Central memory CD8-positive, alpha-beta T cell (primary cell): Measurements from ENCODE around the gene DARS2.
"Not testable (repeated sequence)": the region's sequence is repeated elsewhere in the genome, so short reads cannot be mapped to it uniquely, and the experiment has no call there.

Experiments used
- ATAC-seq: fragments of 150-1000 bp; cut with Tn5 transposase; replicated peaks from 2 replicates; pipeline ENCODE4 v1.10.0; 2022; ENCODE audit warnings: mild to moderate bottlenecking, moderate FRiP score, moderate number of reproducible peaks; ENCODE audit not compliant: poor library complexity, severe bottlenecking; ENCODE audit errors: extremely low read depth
- DNase-seq, 2 donors: peaks; one replicate each; pipeline ENCODE4 v3.0.0; 2021; ENCODE audit warnings: low spot score in 2 of 2
- H3K27ac Mint-ChIP-seq: one replicate; pipeline ENCODE4 v1.8.0; 2022; ENCODE audit warnings: low read depth, mild to moderate bottlenecking, moderate library complexity, mixed read lengths
- H3K27me3 Mint-ChIP-seq: one replicate; pipeline ENCODE4 v1.8.0; 2022; ENCODE audit warnings: mixed read lengths
- H3K36me3 Mint-ChIP-seq: one replicate; pipeline ENCODE4 v1.8.0; 2022; ENCODE audit warnings: mild to moderate bottlenecking, moderate library complexity, mixed read lengths; ENCODE audit not compliant: insufficient read depth
- H3K4me1 Mint-ChIP-seq: one replicate; pipeline ENCODE4 v1.8.0; 2022; ENCODE audit warnings: mixed read lengths
- H3K4me3 Mint-ChIP-seq: one replicate; pipeline ENCODE4 v1.8.0; 2022; ENCODE audit warnings: mild to moderate bottlenecking, moderate library complexity, mixed read lengths
- H3K9me3 Mint-ChIP-seq: one replicate; pipeline ENCODE4 v1.8.0; 2022; ENCODE audit warnings: mixed read lengths

The DARS2 gene

GRCh38 chr1:173878251-173878650 is 53.8 kb downstream of the DARS2 start:
- no peak for ATAC-seq
- H3K9me3 Mint-ChIP-seq: no peaks in the 10 kb centered on the region
- H3K36me3 Mint-ChIP-seq: peaks cover 36% of the 10 kb centered on the region
- no peak overlapping the region for H3K27ac Mint-ChIP-seq
- DNase-seq: no peak
- peaks cover 15% of the 10 kb centered on the region for H3K4me1 Mint-ChIP-seq
- no peaks in the 10 kb centered on the region for H3K27me3 Mint-ChIP-seq
- no peak overlapping the region for H3K4me3 Mint-ChIP-seq

- H3K27ac Mint-ChIP-seq, H3K27me3 Mint-ChIP-seq, H3K9me3 Mint-ChIP-seq, DNase-seq, ATAC-seq, H3K4me3 Mint-ChIP-seq: not testable (repeated sequence)
- Mint-ChIP-seq H3K4me1 (peaks cover 11% of the 10 kb centered on the region), H3K36me3 (peaks cover 27% of the 10 kb centered on the region)
Observed at GRCh38 chr1:173881117-173881516, 56.6 kb downstream of the DARS2 start.

- Mint-ChIP-seq H3K27ac (no peak overlapping the region), H3K4me1 (peaks cover 24% of the 10 kb centered on the region), H3K36me3 (peaks cover 10% of the 10 kb centered on the region), H3K9me3 (no peaks in the 10 kb centered on the region), H3K4me3 (no peak overlapping the region), H3K27me3 (no peaks in the 10 kb centered on the region)
- no peak for ATAC-seq
- DNase-seq: no peak
Observed at GRCh38 chr1:173884701-173885100, 60.2 kb downstream of the DARS2 start.

GRCh38 chr1:173886746-173887611 is 62.5 kb downstream of the DARS2 start:
- Mint-ChIP-seq H3K9me3 (no peaks in the 10 kb centered on the region), H3K27me3 (no peaks in the 10 kb centered on the region), H3K27ac (peak overlapping the region; percentile 67), H3K4me3 (peak overlapping the region; percentile 23), H3K36me3 (peaks cover 14% of the 10 kb centered on the region), H3K4me1 (peaks cover 32% of the 10 kb centered on the region)
- DNase-seq (no peak), ATAC-seq (peak; percentile 82)

- H3K27ac Mint-ChIP-seq: no peak overlapping the region
- H3K4me3 Mint-ChIP-seq: peak overlapping the region; percentile 23
- no peak for ATAC-seq
- H3K27me3 Mint-ChIP-seq: no peaks in the 10 kb centered on the region
- H3K4me1 Mint-ChIP-seq: peaks cover 32% of the 10 kb centered on the region
- no peaks in the 10 kb centered on the region for H3K9me3 Mint-ChIP-seq
- no peak for DNase-seq
- H3K36me3 Mint-ChIP-seq: peaks cover 14% of the 10 kb centered on the region
Observed at GRCh38 chr1:173887627-173888026, 63.2 kb downstream of the DARS2 start.

- no peak for ATAC-seq
- Mint-ChIP-seq H3K9me3 (no peaks in the 10 kb centered on the region), H3K4me3 (no peak overlapping the region), H3K27me3 (no peaks in the 10 kb centered on the region), H3K4me1 (peaks cover 32% of the 10 kb centered on the region), H3K27ac (no peak overlapping the region), H3K36me3 (peaks cover 14% of the 10 kb centered on the region)
- DNase-seq: no peak
Observed at GRCh38 chr1:173888749-173889148, 64.3 kb downstream of the DARS2 start.

GRCh38 chr1:173889885-173890284 is 65.4 kb downstream of the DARS2 start:
- H3K9me3 Mint-ChIP-seq: no peaks in the 10 kb centered on the region
- H3K4me1 Mint-ChIP-seq: peaks cover 32% of the 10 kb centered on the region
- peaks cover 16% of the 10 kb centered on the region for H3K36me3 Mint-ChIP-seq
- no peak overlapping the region for H3K4me3 Mint-ChIP-seq
- ATAC-seq (no peak), DNase-seq (no peak)
- no peak overlapping the region for H3K27ac Mint-ChIP-seq
- H3K27me3 Mint-ChIP-seq: no peaks in the 10 kb centered on the region

GRCh38 chr1:173893611-173894010 is 69.1 kb downstream of the DARS2 start:
- no peaks in the 10 kb centered on the region for H3K27me3 Mint-ChIP-seq
- no peak for ATAC-seq
- H3K36me3 Mint-ChIP-seq: peaks cover 16% of the 10 kb centered on the region
- H3K9me3 Mint-ChIP-seq: no peaks in the 10 kb centered on the region
- peaks cover 14% of the 10 kb centered on the region for H3K4me1 Mint-ChIP-seq
- DNase-seq: no peak
- H3K27ac Mint-ChIP-seq: no peak overlapping the region
- H3K4me3 Mint-ChIP-seq: no peak overlapping the region

- Mint-ChIP-seq H3K27ac (no peak overlapping the region), H3K9me3 (no peaks in the 10 kb centered on the region), H3K36me3 (peaks cover 16% of the 10 kb centered on the region), H3K27me3 (no peaks in the 10 kb centered on the region), H3K4me1 (peaks cover 17% of the 10 kb centered on the region), H3K4me3 (no peak overlapping the region)
- DNase-seq (no peak), ATAC-seq (no peak)
Observed at GRCh38 chr1:173894189-173894588, 69.7 kb downstream of the DARS2 start.

GRCh38 chr1:173900427-173900826 is 76.0 kb downstream of the DARS2 start:
- DNase-seq (no peak), ATAC-seq (no peak)
- peaks cover 20% of the 10 kb centered on the region for H3K4me1 Mint-ChIP-seq
- H3K27ac Mint-ChIP-seq: no peak overlapping the region
- peaks cover 9% of the 10 kb centered on the region for H3K36me3 Mint-ChIP-seq
- H3K27me3 Mint-ChIP-seq: no peaks in the 10 kb centered on the region
- no peaks in the 10 kb centered on the region for H3K9me3 Mint-ChIP-seq
- no peak overlapping the region for H3K4me3 Mint-ChIP-seq

GRCh38 chr1:173900992-173901391 is 76.5 kb downstream of the DARS2 start:
- no peaks in the 10 kb centered on the region for H3K9me3 Mint-ChIP-seq
- DNase-seq (no peak), ATAC-seq (no peak)
- H3K36me3 Mint-ChIP-seq: peaks cover 9% of the 10 kb centered on the region
- no peak overlapping the region for H3K4me3 Mint-ChIP-seq
- no peaks in the 10 kb centered on the region for H3K27me3 Mint-ChIP-seq
- peaks cover 20% of the 10 kb centered on the region for H3K4me1 Mint-ChIP-seq
- no peak overlapping the region for H3K27ac Mint-ChIP-seq

GRCh38 chr1:173903827-173904531 is 79.5 kb downstream of the DARS2 start:
- Mint-ChIP-seq H3K4me1 (peaks cover 13% of the 10 kb centered on the region), H3K27me3 (no peaks in the 10 kb centered on the region), H3K36me3 (peaks cover 3% of the 10 kb centered on the region), H3K9me3 (no peaks in the 10 kb centered on the region), H3K27ac (no peak overlapping the region), H3K4me3 (no peak overlapping the region)
- DNase-seq (no peak), ATAC-seq (no peak)
